HG02798 (cell line): ENCODE measurements around the gene TDRD3.
"Not testable (repeated sequence)": the region's sequence is repeated elsewhere in the genome, so short reads cannot be mapped to it uniquely, and the experiment has no call there.

Source experiments
- ATAC-seq: cut with Tn5 transposase; IDR thresholded peaks from one replicate; pipeline ENCODE4 v1.9.1; 2021; ENCODE audit warnings: mild to moderate bottlenecking; ENCODE audit not compliant: unreplicated experiment, poor library complexity

TDRD3 gene

DNA sequence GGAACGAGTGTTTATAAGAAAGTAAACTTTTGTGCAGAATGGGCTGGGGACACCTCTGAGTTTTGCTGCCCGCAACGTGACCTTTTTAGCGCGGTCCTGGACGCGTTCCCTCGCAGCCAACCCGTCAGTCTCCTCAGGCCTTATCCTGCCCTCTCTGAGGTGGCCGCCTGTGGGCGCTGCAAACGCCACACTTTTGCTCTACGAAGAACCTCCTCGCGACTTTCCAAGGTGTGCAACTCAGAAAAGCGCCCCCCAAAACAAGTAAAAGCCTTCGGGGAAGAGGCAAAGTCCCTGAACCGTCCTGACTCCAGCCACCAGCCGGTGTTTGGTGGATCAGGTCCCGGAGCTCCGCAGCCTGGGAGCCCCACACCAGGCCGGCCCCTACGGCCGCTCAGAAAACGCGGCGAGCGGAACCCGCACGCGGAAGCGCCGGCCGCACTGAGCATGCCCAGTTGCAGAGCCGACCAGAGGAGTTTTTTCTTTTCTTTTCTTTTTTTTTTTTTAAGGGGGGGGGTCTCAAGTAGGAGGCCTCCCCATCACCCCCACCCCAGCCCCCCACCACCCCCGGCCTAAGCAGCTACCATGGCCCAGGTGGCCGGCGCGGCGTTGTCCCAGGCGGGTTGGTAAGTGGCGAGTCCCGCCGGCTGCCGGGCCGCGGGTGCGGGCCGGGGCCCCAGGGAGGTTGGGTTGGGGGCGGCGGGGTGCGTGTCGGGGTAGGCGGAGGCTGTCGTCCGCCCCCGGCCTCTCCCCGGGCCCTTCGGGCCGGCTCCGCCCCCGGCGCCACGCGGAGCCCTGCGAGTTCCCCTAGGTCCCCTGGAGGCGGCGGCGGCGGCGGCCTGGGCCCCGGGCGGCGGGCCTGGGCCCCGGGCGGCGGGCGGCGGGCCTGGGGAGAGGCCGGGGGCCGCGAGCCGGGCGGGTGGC lies at the start of gene TDRD3:
TSS of gene TDRD3 (plus strand) at position 438 of the 921 bp plus-strand sequence. CDS start at position 583, 145 bp downstream.
- peak; percentile 60 for ATAC-seq

DNA sequence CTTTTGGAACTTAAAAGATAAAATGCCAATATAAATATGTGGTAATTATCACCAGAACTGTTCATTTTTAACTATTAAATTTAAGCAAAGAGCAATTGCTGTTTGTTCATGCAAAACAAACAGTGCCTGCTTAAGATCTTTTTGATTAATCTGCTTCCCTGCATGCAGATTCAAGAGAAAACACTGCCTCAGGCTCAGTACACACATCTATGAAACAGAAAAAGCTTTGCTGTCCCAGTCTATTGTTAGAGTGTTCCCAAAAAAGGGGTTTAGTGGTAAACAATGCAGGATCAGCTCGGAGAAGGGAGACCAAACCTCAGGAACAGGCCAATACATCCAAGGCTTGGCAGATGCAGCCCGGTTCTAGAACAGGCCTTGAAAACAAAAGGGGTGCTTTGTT lies 49.3 kb upstream of the TDRD3 start:
- no peak for ATAC-seq

DNA sequence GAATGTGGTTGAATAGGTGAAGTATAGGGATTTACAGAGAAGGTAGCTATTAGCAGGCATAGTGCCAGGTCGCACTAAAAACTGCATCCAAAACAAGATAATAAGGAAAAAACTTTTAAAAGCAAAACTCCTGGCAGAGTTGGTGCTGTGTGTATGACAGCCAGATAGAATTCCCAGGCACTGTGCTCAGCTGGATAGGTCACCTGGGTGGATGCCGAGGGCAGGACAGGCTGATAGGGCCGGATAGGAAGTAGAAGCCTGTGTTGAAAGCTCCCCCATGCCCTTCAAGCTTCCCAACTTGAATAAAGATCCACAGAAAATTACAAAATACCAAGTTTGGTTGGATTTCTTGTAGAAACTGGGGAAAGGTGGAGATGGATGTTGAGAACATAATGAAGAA lies 48.9 kb upstream of the TDRD3 start:
- no peak for ATAC-seq

DNA sequence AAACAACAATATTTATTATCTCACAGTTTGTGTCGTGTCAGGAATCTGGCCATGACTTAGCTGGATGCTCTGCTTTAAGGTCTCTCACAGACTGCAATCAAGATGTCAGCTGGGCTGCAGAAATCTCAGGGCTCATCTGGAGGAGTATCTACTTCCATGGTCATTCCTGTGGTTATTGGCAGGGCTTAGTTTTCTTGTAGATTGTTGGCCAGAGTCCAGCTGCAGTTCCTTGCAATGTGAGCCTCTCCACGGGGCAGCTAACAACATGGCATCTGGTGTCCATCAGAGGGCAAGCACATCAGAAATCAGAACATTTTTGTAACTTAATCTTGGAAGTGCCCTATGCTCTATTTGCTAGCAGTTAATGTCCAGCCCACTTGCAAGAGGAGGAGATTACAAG lies 45.7 kb upstream of the TDRD3 start:
- ATAC-seq = no peak

DNA sequence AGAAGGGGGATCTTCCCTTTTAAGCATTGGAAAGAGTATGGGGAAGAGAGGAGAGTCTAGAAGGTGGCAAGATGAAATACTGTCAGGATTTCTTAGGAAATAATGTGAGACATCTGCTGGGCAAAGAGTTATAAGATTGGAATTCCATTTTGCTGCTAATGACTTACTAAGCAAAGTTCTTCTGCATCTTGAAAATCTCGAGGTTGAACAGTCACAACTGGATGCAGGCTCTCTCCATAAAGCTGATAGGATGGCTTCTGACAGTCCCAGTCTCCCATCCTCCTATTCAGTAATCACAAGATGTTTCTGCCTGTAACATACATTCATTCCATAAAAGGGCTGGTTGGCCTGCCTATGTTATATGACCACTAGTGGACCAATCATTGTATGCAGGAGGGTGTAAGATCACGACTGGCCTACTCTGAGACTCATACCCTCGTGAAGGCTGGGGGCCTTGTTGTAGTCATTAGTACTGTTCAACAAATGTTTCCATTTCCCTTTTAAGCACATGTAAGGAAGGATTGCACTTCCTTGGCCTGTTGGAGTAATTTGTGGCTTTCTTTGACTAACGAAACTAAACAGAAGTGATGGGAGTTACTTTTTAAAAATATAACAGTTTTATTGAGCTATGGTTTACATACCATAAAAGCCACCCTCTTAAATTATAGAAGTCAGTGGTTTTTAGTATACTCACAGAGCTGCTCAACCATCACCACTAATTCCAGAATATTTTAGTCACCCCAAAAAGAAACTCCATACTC lies 45.0 kb upstream of the TDRD3 start:
- no peak for ATAC-seq

DNA sequence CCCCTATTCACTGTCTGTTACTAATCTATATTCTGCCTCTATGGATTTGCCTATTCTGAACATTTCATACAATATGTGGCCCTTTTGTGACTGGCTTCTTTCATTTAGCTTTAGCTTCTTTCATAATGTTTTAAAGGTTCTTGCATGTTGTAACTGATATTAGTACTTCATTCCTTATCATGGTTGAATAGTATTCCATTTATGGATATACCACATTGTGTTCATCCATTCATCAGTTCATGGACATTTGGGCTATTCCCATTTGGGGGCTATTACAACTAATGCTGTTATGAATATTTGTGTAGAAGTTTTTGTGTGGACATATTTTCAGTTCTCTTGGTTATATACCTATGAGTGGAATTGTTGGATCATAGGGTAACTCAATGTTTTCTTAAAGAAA lies 44.4 kb upstream of the TDRD3 start:
- ATAC-seq = no peak

DNA sequence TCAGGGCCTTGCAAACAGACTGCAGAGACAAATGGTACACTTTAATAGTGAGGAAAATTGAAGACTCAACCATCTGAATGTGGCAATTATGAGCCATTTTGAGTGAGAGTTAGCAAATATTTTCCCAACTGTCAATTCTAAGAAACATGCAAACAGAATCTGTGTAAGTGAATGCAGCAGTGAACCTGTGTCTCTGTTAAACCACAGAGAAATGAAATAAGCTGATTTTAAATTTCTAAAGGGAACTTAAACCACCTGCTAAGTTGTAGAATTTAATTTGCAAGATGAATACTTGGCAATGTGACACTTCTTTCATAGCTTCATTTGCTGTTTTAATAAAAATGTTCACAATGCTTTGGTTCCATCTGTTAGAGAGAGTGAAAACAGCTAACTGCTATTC lies 42.0 kb upstream of the TDRD3 start:
- no peak for ATAC-seq

DNA sequence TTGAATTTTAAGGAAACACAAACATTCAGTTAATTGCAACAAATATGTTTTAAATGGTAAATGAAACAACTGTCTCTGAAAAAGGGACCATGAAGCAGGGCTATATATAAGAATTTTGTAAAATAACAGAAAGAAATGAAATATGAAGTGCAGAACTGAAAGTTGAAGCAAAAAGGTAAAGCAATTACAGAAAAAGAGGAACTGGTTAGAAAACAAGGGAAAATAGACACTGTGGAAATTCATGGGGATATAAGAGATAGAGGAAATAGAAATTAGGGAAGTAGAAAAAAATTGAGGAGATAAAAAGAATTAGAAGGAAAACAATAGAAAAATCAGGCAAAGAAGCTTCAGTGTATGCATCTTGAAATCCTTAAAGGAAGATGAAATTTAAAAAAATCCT lies 40.0 kb upstream of the TDRD3 start:
- ATAC-seq = no peak

DNA sequence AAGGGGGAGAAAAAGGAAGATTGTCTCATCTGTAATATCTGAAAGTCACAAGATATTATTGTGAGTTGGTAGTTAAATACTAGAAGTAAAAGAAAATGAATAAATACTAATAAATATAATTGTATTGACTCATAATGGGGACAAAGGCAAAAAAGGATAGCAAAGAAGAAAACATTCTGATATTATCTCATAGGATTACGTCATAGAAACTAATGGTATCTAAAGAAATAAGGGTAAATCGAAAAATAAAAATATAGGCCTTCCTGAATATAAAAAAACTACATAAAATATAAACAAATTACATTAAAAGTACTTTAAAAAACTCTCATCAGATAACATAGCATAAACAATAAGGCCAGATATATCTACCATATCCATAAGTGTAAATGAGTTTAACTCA lies 38.6 kb upstream of the TDRD3 start:
- ATAC-seq = no peak

DNA sequence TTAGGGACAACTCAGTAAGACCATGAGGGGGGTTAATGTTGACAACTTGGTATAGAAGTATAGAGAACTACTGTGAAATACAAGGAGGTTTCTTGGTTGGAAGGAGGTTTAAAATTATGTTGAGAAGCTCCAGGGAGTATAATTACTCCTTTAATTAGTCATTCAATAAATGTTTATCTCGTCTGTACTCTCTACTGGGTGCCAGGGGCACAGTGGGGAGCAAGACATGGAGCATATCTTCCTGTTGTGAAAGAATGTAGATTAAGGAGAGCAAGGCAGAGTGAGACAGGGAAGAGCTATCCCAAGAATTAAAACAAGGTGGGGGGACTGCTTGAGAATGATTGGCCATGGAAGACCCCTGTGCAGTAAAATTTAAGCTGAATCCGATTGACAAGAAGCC lies 33.7 kb upstream of the TDRD3 start:
- no peak for ATAC-seq

DNA sequence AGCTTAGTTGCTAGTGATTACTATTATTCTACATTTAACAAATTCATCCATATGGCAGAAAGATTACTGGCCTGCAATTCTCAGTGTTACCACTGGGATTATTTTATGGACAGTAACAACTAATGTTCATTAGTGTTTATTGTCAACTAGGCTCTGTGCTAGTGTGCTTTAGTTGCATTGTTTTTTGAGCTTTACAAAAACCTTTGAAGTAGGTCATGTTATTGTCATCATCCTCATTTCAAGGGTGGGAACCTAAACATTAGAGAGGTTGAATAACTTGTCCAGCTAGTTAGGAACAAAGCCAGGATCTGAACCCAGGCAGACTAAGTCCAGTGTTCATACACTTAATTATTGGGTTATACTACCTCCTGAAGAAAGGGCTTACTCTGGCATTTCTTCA lies 27.8 kb upstream of the TDRD3 start:
- no peak for ATAC-seq

DNA sequence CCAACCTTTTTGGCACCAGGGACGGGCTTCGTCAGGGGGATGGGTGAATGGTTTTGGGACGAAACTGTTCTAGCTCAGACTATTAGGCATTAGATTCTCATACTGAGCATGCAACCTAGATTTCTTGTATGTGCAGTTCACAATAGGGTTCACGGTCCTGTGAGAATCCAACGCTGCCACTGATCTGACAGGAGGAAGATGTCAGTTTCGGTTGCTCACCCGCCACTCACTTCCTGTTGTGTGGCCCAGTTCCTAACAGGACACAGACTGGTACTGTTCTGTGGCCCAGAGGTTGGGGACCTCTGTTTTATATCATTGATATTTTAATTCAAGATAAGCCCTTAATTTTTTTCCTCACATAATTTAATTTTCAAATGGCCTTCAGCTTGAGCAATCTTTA lies 26.7 kb upstream of the TDRD3 start:
- no peak for ATAC-seq

DNA sequence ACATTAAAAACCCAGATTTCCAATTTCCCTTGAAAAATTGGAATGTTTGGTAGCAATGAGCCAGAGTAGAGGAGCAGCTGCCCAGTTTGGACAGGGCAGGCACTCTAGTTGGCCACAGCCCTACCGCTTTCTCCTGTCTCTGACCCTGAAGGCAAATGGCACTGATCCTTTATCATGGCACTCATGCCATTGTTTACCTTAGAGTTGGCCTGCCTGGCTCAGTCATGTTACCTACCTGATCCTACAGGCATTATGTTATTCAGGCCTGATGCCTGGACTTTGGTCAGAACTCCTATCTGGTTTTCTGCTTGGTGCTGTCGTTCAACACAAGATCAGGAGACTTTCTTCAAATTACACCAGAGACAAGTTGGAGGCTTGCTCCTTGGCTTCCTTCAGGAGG lies 24.9 kb upstream of the TDRD3 start:
- ATAC-seq = no peak

DNA sequence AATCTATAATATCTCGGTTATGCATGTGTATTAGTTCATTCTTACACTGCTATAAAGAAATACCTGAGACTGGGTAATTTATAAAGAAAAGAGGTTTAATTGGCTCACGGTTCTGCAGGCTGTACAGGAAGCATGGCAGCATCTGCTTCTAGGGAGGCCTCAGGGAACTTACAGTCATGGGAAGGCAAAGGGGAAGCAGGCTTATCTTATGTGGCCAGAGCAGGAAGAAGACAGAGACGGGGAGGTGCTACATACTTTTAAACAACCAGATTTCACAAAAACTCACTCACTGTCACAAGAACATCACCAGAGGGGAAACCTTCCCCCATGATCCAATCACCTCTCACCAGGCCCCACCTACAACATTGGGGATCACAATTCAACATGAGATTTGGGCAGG lies 17.7 kb upstream of the TDRD3 start:
- not testable (repeated sequence) for ATAC-seq

DNA sequence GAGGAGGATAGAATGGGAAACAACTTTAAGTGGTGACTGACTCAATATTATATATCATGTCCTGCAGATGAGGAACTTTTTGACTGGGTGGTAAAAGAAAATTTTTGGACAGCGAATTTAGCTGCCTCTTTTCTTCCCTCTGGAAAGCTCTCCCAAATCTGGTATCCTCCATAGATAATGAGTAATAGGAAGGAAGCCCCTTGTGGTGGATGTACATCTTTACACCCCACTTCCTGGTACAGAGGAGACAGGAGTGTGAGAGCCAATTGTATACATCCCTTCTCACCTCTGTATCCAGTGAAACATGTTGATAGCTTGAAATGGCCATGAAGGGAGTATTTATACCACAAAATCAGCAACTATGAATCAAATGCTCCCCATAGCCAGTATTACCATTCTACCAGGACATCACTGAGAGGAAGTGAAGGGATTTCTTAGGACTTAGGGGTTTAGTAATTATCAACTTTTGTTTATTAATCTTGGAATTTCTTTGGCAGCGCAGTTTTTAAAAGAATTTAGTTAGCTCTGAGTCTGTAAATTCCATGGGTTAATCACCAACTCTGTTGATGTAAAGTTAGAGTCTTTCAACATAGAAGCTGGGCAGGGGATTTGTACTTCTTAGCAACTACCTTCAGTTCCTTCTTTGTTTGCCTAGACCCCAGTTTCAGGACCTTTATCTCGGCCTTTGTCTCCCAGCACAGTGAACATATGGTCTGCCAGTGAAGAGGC lies 17.0 kb upstream of the TDRD3 start:
- no peak for ATAC-seq

DNA sequence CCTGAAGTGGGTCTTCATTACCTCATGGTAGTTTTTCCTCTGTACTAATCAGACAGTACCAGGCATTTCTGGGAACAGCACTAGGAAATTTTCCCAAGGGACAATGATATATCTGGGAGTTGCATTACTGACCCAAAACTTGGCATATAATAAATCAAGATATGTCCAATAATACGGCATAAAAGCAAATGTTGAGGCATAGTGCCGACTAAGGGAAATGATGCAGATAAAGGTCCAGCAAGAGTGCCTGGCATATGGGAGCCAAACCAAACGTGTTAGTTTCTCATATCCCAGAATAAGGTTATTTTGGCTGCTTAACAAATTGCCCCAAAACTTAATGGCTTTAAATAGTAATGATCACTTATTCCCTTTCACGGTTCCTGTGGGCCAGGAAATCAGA lies 12.1 kb upstream of the TDRD3 start:
- no peak for ATAC-seq

DNA sequence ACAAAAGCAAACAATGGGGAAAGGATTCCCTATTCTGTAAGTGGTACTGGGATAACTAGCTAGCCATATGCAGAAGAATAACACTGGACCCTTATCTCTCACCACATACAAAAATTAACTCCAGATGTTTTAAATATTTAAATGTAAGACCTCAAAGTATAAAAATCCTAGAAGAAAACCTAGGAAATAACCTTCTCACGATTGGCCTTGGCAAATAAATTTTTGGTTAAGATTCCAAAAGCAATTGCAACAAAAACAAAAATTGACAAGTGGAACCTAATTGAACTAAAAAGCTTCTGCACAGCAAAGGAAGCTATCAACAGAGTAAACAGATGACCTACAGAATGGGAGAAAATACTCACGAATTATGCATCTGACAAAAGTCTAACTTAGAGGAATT lies 10.8 kb upstream of the TDRD3 start:
- no peak for ATAC-seq

DNA sequence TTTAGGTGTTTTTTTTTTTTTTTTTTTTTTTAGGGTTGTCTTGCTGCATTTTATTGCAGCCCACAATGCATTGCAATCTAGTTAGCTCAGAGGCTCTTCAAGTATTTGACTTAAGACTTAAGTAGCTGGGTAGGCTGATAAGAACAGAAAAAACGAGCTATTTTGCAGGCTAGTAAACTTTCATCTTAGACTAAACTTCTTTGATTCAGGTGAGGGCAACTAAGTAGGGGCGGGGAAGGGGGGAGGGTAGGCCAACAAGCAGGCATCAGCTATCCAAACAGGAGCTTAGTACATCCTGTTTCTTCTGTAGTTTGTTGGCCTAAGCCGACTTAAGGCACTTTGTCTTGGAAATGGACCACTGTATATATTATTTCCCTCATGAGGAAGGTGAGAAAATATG lies 4.9 kb upstream of the TDRD3 start:
- ATAC-seq = no peak

DNA sequence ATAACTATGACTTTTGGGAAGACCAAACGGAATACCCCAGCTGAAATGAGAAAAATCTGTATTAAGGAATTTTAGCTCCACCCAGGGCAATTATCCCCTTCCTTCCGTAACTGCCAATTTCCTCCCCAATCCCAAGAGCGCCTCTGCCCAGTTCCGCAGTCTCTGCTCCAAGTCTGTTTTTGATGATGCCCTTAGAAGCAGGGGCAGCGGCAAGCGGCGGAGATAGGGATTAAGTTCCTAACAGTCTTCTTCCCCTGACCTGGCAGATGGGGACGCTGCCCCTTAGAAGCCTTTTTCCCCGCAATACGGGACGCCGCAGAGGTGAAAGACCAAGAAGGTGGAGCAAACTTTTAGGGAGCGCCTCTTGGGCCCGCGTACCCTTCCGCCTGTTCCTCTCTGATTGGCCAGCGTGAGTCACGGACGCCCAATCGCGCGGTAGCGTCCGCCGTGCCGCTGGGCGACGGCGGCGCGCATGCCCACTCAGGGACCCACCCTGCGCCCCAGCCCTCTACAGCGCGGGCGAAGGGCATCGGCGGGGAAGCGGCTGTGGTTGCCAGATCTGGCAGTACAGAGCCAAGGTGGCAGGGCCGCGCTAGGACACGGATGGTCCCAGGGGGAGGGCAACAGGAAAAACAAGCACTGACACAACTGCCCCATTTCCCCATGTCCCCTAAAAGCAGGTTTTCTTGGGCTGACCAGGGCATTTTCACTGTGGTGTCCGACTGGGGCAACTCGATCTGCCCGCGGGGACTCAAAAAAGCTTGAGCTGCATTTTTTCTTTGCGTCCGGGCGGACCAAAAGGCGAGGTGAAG lies 843 bp upstream of the TDRD3 start:
- peak; percentile 81 for ATAC-seq

DNA sequence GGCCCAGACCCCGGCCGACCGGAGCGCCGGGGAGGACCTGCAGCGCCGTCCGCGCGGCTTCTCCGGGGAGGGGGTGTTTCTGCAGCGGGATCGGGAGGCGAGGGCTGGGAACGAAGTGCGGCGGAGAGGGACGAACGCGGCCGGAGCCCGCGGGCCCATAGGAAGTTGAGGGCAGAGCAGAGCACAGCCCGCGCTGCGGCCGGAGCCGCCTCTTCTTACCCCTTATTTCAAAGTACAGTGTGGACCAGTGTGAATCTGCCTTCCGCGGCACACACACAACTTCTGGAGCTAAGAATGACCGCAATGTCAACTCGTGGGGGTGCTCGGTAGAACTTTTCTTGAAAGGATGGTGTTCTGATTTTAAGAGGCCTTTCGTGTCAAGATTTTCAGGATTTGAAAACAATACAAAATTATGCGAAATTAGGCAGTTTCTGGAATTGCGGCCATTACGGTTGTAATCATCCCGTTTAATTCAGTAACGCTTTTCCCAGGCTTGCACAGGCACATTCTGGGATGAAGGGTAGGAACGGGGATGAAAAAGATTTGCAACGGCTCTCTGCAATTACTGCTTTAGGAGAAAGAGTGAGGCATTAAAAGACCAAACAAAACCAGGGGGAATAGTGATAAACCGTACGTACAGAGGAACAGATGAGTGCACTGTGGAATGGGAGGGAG lies 821 bp downstream of the TDRD3 start:
- ATAC-seq = peak; percentile 36
